ENCODE results near the gene RAVER1. TPM values are rescaled to one million over a fixed set of nuclear protein-coding genes. Genes with fewer than 3 reads are reported as not detected.
A peak's percentile ranks its signal among the peaks of the same experiment; 100 is the strongest.
"Not testable (repeated sequence)": the region's sequence is repeated elsewhere in the genome, so short reads cannot be mapped to it uniquely, and the experiment has no call there.

RAVER1 gene
- total RNA-seq, 1 donor from 2014 or later, result 92.5 TPM

- Mint-ChIP-seq H3K27me3 (ENCODE audit: insufficient read depth) (peaks cover 53% of the 10 kb centered on the region), H3K4me3 (peak overlapping the region; percentile 79), H3K36me3 (ENCODE audit: low read depth) (peaks cover 18% of the 10 kb centered on the region), H3K4me1 (ENCODE audit: low read depth) (peaks cover 67% of the 10 kb centered on the region), H3K9me3 (no peaks in the 10 kb centered on the region), H3K27ac (peak overlapping the region; percentile 58)
- intact Hi-C loops (cut with micrococcal nuclease), result loop anchor here (1.0 kb wide), 1 partner anchor 18 kb away; the partner anchor contains the start of gene ICAM1
- DNase-seq (ENCODE audit: low spot score), result peak; percentile 42
Measured at GRCh38 chr19:10289167-10289835, 44.0 kb downstream of the RAVER1 start.

- intact Hi-C loops (cut with micrococcal nuclease), result loop anchor here (1.0 kb wide), 1 partner anchor 17 kb away; the partner anchor contains the start of gene ICAM1
- Mint-ChIP-seq H3K27ac (peak overlapping the region; percentile 58), H3K4me3 (peak overlapping the region; percentile 79), H3K9me3 (no peaks in the 10 kb centered on the region), H3K36me3 (ENCODE audit: low read depth) (peaks cover 22% of the 10 kb centered on the region), H3K27me3 (ENCODE audit: insufficient read depth) (peaks cover 51% of the 10 kb centered on the region), H3K4me1 (ENCODE audit: low read depth) (peaks cover 67% of the 10 kb centered on the region)
- DNase-seq (ENCODE audit: low spot score), result no peak
Measured at GRCh38 chr19:10288662-10289166, 44.6 kb downstream of the RAVER1 start.

GRCh38 chr19:10286803-10287737 lies 46.3 kb downstream of the RAVER1 start, which contains the start of gene ICAM4:
ICAM4 (plus strand) TSS chr19:10286955; CDS start chr19:10287013, 58 bp downstream.
- Mint-ChIP-seq H3K36me3 (ENCODE audit: low read depth) (peaks cover 24% of the 10 kb centered on the region), H3K9me3 (no peaks in the 10 kb centered on the region), H3K27ac (peak within 1 kb of the TSS; percentile 72), H3K4me1 (ENCODE audit: low read depth) (peaks cover 54% of the 10 kb centered on the region), H3K27me3 (ENCODE audit: insufficient read depth) (peaks cover 35% of the 10 kb centered on the region), H3K4me3 (peak within 1 kb of the TSS; percentile 62)
- intact Hi-C loops (cut with micrococcal nuclease), result loop anchor here (1.0 kb wide), 1 partner anchor 8 kb away; no protein-coding TSS in a partner anchor
- DNase-seq (ENCODE audit: low spot score), result peak; percentile 33

DNA sequence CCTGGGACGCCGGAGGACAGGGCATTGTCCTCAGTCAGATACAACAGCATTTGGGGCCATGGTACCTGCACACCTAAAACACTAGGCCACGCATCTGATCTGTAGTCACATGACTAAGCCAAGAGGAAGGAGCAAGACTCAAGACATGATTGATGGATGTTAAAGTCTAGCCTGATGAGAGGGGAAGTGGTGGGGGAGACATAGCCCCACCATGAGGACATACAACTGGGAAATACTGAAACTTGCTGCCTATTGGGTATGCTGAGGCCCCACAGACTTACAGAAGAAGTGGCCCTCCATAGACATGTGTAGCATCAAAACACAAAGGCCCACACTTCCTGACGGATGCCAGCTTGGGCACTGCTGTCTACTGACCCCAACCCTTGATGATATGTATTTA lies 47.9 kb downstream of the RAVER1 start:
- Mint-ChIP-seq H3K36me3 (ENCODE audit: low read depth) (peaks cover 24% of the 10 kb centered on the region), H3K4me1 (ENCODE audit: low read depth) (peaks cover 41% of the 10 kb centered on the region)

DNA sequence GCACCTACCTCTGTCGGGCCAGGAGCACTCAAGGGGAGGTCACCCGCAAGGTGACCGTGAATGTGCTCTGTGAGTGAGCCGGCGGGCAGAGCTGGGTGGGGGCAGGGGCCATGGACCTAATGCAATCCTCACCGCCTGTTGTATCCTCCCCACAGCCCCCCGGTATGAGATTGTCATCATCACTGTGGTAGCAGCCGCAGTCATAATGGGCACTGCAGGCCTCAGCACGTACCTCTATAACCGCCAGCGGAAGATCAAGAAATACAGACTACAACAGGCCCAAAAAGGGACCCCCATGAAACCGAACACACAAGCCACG lies 48.4 kb downstream of the RAVER1 start:
- intact Hi-C loops (cut with micrococcal nuclease), result no loop called here
- Mint-ChIP-seq H3K27ac (peak overlapping the region; percentile 14), H3K4me1 (ENCODE audit: low read depth) (peaks cover 40% of the 10 kb centered on the region), H3K36me3 (ENCODE audit: low read depth) (peaks cover 26% of the 10 kb centered on the region), H3K27me3 (ENCODE audit: insufficient read depth) (peaks cover 16% of the 10 kb centered on the region), H3K4me3 (no peak overlapping the region), H3K9me3 (no peaks in the 10 kb centered on the region)
- DNase-seq (ENCODE audit: low spot score), result no peak

More for the DNA sequence above, 47.9 kb downstream of the RAVER1 start:
- no peaks in the 10 kb centered on the region for H3K9me3 Mint-ChIP-seq
- intact Hi-C loops (cut with micrococcal nuclease), result no loop called here
- H3K27me3 Mint-ChIP-seq (ENCODE audit: insufficient read depth), result peaks cover 20% of the 10 kb centered on the region
- no peak overlapping the region for H3K27ac Mint-ChIP-seq
- peak overlapping the region; percentile 19 for H3K4me3 Mint-ChIP-seq
- DNase-seq (ENCODE audit: low spot score), result no peak

- H3K9me3 Mint-ChIP-seq, result no peaks in the 10 kb centered on the region
- H3K4me1 Mint-ChIP-seq (ENCODE audit: low read depth), result peaks cover 44% of the 10 kb centered on the region
- H3K4me3 Mint-ChIP-seq, result no peak overlapping the region
- intact Hi-C loops (cut with micrococcal nuclease), result no loop called here
- H3K27ac Mint-ChIP-seq, result peak overlapping the region; percentile 14
- peaks cover 29% of the 10 kb centered on the region for H3K36me3 Mint-ChIP-seq (ENCODE audit: low read depth)
- peaks cover 14% of the 10 kb centered on the region for H3K27me3 Mint-ChIP-seq (ENCODE audit: insufficient read depth)
- DNase-seq (ENCODE audit: low spot score), result no peak
Measured at GRCh38 chr19:10284065-10284959, 49.0 kb downstream of the RAVER1 start.

DNA sequence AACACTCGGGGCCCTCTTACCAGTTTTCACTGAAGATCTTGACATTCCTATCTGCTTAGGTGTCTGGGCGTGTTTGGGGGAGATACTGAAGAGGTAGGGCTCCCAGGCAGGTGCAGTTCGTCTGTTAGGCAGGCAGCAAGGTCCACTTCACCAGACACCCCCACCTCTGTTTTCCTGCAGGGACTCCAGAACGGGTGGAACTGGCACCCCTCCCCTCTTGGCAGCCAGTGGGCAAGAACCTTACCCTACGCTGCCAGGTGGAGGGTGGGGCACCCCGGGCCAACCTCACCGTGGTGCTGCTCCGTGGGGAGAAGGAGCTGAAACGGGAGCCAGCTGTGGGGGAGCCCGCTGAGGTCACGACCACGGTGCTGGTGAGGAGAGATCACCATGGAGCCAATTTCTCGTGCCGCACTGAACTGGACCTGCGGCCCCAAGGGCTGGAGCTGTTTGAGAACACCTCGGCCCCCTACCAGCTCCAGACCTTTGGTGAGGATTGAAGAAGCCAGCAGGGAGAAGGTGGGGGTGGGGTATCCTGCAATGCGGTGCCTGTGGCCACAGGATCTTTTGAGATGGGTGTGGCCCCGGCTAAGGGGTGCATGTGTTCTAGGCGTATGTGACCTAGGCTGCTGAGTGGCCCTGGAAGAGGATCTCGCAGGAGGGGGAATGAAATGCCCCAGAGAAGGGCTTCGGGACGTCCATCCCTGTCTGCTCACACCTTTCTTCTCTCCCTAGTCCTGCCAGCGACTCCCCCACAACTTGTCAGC lies 49.8 kb downstream of the RAVER1 start:
- no peak for DNase-seq (ENCODE audit: low spot score)
- Mint-ChIP-seq H3K36me3 (ENCODE audit: low read depth) (peaks cover 35% of the 10 kb centered on the region), H3K27ac (no peak overlapping the region), H3K4me1 (ENCODE audit: low read depth) (peaks cover 46% of the 10 kb centered on the region), H3K9me3 (no peaks in the 10 kb centered on the region), H3K27me3 (ENCODE audit: insufficient read depth) (peaks cover 5% of the 10 kb centered on the region), H3K4me3 (no peak overlapping the region)
- intact Hi-C loops (cut with micrococcal nuclease), result no loop called here

GRCh38 chr19:10282043-10282442 lies 51.3 kb downstream of the RAVER1 start:
- intact Hi-C loops (cut with micrococcal nuclease); DNase-seq (ENCODE audit: low spot score); H3K9me3 Mint-ChIP-seq; H3K27me3 Mint-ChIP-seq (ENCODE audit: insufficient read depth); H3K27ac Mint-ChIP-seq; H3K4me3 Mint-ChIP-seq: not testable (repeated sequence)
- peaks cover 41% of the 10 kb centered on the region for H3K36me3 Mint-ChIP-seq (ENCODE audit: low read depth)
- peaks cover 47% of the 10 kb centered on the region for H3K4me1 Mint-ChIP-seq (ENCODE audit: low read depth)

DNA sequence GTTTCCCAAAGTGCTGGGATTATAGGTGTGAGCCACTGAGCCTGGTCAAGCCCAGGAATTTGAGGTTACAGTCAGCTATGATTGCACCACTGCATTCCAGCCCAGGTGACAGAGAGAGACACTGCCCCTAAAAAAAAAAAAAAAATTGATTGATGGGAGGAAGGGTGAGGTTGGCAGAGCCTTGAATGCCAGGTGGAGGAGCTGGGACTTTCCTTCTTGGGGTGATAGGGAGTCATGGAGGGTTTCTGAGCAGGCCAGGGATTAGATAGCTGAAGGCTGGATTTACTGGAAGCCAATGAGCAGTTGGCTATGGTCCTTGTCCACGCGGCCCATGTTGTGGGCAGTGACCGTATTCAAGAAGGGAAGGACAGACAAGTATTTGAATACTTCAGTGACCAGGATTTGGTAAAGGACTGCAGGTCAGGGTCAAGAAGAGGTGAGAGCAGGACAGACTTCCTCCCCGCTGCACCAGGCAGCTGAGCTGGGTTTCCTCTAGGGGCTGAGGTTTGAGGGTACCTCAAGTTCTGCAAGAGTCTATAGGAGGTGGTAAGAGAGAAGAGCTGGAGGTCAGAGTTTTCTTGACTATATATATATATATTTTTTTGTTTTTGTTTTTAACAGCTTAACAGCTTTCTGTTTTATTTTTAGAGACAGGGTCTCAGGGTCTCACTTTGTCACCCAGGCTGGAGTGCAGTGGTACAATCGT lies 53.4 kb downstream of the RAVER1 start:
- Mint-ChIP-seq H3K4me3 (no peak overlapping the region), H3K27ac (peak overlapping the region; percentile 65), H3K9me3 (no peaks in the 10 kb centered on the region), H3K27me3 (ENCODE audit: insufficient read depth) (no peaks in the 10 kb centered on the region), H3K4me1 (ENCODE audit: low read depth) (peaks cover 27% of the 10 kb centered on the region), H3K36me3 (ENCODE audit: low read depth) (peaks cover 28% of the 10 kb centered on the region)
- intact Hi-C loops (cut with micrococcal nuclease), result no loop called here
- DNase-seq (ENCODE audit: low spot score), result no peak

GRCh38 chr19:10278935-10279334 lies 54.4 kb downstream of the RAVER1 start:
- Mint-ChIP-seq H3K27ac (peak overlapping the region; percentile 49), H3K4me1 (ENCODE audit: low read depth) (peaks cover 34% of the 10 kb centered on the region), H3K9me3 (no peaks in the 10 kb centered on the region), H3K27me3 (ENCODE audit: insufficient read depth) (no peaks in the 10 kb centered on the region), H3K36me3 (ENCODE audit: low read depth) (peaks cover 32% of the 10 kb centered on the region), H3K4me3 (no peak overlapping the region)
- intact Hi-C loops (cut with micrococcal nuclease), result no loop called here
- DNase-seq (ENCODE audit: low spot score), result no peak

DNA sequence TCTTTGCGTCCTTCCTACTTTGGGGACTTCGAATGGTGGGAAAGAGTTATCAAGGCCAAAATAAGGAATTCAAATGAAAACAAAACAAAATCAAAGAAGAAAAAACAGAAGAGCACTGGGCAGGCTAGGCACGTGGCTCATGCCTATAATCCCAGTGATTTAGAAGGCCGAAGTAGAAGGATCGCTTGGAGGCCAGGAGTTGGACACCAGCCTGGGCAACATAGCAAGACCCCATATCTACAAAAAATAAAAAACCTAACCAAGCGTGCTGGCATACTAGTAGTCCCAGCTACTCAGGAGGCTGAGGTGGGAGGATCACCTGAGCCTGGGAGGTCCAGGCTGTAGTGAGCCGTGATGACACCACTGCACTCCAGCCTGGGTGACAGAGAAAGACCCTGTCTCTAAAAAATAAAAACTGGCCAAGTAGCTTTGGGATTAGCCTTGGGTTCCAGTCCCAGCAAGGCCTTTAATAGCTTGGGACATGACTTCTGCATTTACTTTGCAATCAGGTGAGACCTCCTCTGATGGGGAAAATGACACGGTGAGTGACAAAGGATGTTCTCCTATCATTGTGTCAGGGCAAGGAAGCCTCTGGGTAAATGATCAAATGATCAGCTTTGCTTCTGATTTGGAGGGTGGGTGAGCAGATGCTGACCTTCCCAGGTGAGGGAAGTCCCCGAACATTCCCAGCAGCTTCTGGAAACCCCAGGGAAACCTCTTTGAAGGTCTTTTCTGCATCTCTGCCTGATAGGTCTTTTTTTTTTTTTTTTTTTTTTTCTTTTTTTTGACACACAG lies 55.3 kb downstream of the RAVER1 start:
- Mint-ChIP-seq H3K27me3 (ENCODE audit: insufficient read depth) (no peaks in the 10 kb centered on the region), H3K27ac (peak overlapping the region; percentile 68), H3K9me3 (no peaks in the 10 kb centered on the region), H3K36me3 (ENCODE audit: low read depth) (peaks cover 30% of the 10 kb centered on the region), H3K4me3 (peak overlapping the region; percentile 57), H3K4me1 (ENCODE audit: low read depth) (peaks cover 37% of the 10 kb centered on the region)
- intact Hi-C loops (cut with micrococcal nuclease), result no loop called here
- DNase-seq (ENCODE audit: low spot score), result no peak

Measured in activated T-helper 1 cell treated with anti-CD3 and anti-CD28 coated beads, Interleukin-12 subunit alpha, Interleukin-12 subunit beta, Interleukin-2, Interleukin-4 antibody, amounts not matched to agents 30 ng/mL and 10 ng/mL and 1 ng/mL, durations not matched to agents 14 hours and 24 hours and 36 hours (primary cell).